Globus pallidus (tissue), 1 donor: ENCODE data around the gene XRCC5.
"Not testable (repeated sequence)": the region's sequence is repeated elsewhere in the genome, so short reads cannot be mapped to it uniquely, and the experiment has no call there.

ENCODE experiments used
- DNase-seq: peaks from one replicate; pipeline ENCODE4 v3.0.0-alpha.2; 2015; ENCODE audit warnings: low spot score

Gene XRCC5

DNA sequence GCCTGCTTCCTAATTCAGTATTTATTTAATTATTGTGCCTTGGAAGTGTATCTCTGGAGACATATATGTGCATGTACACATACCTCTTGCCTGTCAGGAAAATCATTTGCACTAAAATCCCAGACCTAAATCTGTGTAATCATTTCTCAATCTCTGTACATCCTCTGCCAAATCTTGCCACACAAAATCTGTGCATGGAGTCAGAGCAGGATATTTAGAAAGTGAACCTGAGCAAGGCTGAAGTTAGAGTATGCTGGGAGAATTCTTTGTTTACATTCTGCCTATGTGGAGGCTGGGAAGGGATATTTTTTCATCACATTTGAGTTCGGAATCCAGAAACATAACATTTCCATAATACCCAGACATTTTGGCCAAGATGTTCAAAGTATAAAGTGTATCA, 9.3 kb downstream of the XRCC5 start:
- DNase-seq: no peak

- DNase-seq: no peak
Observed at GRCh38 chr2:216119146-216119545, 10.0 kb downstream of the XRCC5 start.

- no peak for DNase-seq
Observed at GRCh38 chr2:216119986-216120385, 10.8 kb downstream of the XRCC5 start.

DNA sequence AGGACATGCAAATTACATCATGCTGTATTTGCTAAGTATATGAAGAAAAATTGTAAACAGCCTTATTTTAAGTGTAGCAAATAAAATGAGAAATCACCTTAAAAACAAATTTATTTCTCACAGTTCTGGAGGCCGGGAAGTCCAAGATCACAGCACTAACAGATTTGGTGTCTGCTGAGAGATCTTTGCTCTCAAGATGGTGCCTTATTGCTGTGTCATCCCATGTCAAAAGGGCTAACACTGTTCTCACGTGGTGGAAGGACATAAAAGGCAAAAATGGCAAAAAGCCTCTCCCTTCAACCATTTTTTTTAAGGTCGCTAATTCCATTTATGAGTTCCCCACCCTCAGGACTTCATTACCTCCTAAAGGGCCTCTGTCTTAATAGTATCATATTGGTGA, 12.1 kb downstream of the XRCC5 start:
- DNase-seq: no peak

GRCh38 chr2:216126943-216127342, 17.8 kb downstream of the XRCC5 start:
- no peak for DNase-seq

DNA sequence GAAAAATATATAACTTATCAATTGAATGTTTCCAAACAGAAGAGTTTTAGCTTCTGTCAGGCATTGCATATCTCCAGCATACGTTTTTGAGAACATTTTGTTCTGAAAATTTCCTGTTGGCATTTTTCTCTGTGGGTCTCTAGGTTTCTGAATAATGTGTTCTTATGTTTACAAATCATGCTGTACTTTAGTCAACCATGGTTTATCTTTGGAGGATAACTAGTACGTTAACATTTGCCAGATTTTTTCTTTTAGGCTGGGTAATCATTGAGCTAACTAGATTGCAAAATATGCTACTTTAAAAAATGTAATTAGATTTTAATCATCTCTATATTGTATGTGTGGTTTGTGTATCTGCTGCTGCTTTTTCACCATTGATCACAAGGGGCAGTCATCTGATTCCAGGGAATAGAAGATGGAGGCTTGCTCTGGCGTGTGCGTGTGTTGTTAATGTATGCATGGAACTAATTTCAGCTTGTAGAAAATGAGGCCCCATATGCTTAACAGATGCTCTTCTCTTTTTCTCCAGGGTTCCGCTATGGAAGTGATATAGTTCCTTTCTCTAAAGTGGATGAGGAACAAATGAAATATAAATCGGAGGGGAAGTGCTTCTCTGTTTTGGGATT, 21.3 kb downstream of the XRCC5 start:
- DNase-seq: no peak

GRCh38 chr2:216131175-216131926, 22.2 kb downstream of the XRCC5 start:
- DNase-seq: no peak

DNA sequence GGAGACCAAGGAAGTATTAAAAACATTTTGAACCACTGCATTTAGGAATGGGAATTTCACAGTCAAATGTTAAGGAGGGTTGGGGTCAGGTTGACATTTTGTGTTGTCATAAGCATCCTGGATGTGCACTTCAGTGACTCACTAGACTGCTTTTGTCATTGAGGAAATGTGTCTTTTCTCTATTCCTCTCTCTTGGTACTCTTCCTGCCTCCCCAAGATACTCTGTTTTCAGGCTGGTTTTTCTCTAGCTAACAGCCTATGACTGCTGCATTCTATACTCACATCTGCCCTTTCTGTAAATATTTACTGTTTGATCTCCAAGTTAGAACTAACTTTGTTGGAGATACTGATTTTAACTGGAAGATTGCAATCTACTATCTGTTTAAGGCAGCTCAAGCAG, 23.4 kb downstream of the XRCC5 start:
- no peak for DNase-seq

DNA sequence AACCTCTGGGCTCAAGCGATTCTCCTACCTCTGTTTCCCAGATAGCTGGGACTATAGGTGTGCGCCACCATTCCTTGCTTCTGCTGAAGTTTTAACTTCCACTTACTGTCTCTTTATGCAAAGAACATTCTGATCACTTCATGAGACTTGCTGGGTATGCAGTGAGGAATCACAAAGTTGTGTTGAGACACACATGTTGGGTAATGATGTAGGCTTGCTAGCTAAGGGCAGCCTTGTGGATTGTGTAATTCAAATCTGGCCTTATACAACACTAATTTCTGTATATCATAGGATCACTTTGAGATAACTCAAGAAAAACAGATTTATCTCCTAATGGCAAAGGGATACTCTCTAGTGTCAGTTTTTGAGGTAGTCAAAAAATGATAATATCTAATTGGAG, 24.2 kb downstream of the XRCC5 start:
- no peak for DNase-seq

GRCh38 chr2:216134958-216135541, 25.9 kb downstream of the XRCC5 start:
- DNase-seq: no peak

GRCh38 chr2:216139884-216140283, 30.7 kb downstream of the XRCC5 start:
- no peak for DNase-seq

DNA sequence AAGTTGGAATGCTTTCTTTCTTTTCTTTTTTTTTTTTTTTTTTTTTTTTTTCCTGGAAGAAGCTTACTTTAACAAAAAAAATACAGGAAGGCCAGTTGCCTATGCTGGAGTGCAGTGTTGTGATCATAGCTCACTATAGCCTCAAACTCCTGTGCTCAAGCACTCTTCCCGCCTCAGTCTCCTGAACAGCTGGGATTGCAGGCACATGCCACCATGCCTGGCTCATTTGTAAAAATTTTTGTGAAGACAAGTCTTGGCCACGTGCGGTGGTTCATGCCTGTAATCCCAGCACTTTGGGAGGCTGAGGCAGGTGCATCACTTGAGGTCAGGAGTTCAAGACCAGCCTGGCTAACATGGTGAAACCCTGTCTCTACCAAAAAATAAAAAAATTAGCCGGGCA, 32.4 kb downstream of the XRCC5 start:
- DNase-seq: not testable (repeated sequence)

GRCh38 chr2:216142540-216142939, 33.4 kb downstream of the XRCC5 start:
- no peak for DNase-seq

GRCh38 chr2:216144372-216144771, 35.2 kb downstream of the XRCC5 start:
- no peak for DNase-seq

DNA sequence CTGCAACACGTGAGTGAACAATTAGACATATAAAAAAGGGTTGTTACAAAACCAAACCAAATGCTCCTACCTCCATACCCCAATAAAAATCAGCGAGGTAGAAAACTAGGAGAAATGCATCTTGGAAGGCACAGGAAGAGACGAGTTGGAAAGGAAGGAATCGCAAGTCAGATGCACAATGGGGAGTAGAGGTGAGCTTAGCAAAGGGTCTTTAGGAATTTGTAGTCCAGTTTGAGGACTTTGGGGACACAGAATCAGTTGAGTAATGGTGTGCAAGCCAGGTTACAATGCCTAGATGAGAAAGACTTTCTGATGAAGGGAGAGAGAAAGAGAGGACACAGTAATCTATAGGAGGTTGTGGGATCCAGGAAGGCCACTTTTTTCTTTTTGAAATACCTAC, 35.7 kb downstream of the XRCC5 start:
- DNase-seq: no peak

DNA sequence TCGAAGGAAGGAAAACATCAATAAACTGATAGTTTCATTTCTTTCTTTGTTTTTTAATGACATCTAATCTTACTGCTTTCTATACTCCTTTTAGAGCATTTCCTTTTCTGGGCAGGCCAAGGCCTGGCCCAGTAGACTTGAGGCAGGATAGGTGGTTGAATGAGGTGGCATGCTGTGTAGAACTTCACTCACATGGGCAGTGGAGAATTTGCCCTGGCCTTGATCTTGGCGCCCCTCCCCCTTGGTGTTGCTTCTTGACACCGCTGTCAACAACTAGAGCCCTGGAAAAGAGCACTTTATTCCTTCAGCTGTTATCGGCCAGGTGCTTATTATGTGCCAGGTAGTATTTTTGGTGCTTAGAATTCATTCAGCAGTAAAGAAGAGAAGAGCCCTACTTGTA, 37.4 kb downstream of the XRCC5 start:
- no peak for DNase-seq

- no peak for DNase-seq
Observed at GRCh38 chr2:216147172-216148131, 38.3 kb downstream of the XRCC5 start.

DNA sequence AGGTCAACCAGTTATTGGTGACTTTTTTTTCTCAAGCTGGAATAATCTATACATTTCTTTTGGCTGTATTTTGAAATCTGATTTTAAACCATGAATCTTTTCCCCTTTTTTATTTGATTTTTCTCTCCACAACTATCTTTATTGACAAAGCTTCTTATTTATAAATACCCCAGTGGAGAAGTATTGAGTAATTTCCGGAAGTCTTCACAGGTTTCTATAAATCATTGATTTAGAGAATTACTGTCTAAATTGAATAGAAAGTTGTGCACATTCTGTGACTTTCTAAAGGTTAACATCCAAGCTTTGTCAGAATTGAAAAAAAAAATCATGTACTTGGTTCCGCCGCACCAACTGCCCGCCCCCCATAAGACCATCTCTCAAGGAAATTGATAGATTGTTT, 39.8 kb downstream of the XRCC5 start:
- DNase-seq: no peak

DNA sequence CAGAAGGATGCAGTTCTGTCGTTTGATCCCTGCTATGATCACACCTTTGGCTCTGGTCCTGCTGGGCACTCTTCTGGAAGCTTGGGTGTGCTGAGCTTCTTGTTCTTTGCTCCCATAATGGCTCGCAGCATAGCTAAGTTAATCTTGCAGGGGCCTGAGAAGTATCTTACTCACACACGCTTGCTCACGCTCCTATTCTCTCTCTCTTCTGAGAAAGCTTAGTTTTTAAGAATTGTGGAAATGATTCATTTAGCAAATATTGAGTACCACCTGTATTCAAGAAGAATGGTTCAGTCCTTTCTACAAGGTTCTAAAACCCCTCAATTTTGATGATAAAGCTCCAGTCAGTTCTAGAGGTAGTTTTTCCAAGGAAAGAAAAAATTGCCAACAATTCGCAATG, 40.6 kb downstream of the XRCC5 start:
- DNase-seq: no peak

GRCh38 chr2:216151313-216152025, 42.3 kb downstream of the XRCC5 start:
- DNase-seq: no peak

GRCh38 chr2:216155954-216156353, 46.8 kb downstream of the XRCC5 start:
- DNase-seq: no peak

- DNase-seq: no peak
Observed at GRCh38 chr2:216156822-216157221, 47.7 kb downstream of the XRCC5 start.
